HCT116 (cell line): ENCODE data around the gene FBXO11. TPM values are rescaled to one million over a fixed set of nuclear protein-coding genes. Genes with fewer than 3 reads are reported as not detected.

ENCODE experiments used
- ATAC-seq: fragments of 200-7000 bp; cut with Tn5 transposase; 2 replicates; pipeline ENCODE4 v1.9.1; 2020; ENCODE audit warnings: mild to moderate bottlenecking, moderate library complexity
- BruUV-seq: library from RNA; stranded (reverse); fragments of 400-500 nt; replicated peaks from 2 replicates; lab custom pipeline; 2021; lab: Mats Ljungman, UMichigan
- CTCF ChIA-PET: fragments of 300-600 bp; sonication (Branson Sonifier 250); formaldehyde crosslinking; loops from one replicate; lab custom pipeline; 2021; ENCODE audit warnings: antibody characterized with exemption; lab: Charles Lee
- POLR2A ChIA-PET: fragments of 300-600, 350-600 bp; sonication (Branson Sonifier 250); formaldehyde crosslinking; loops from one replicate; lab custom pipeline; 2021; ENCODE audit warnings: antibody characterized with exemption; lab: Charles Lee
- RAD21 ChIA-PET, 2 experiments: fragments of 300-600 bp; sonication (Branson Sonifier 250); formaldehyde crosslinking; loops; one replicate each; lab custom pipeline; 2023; ENCODE audit warnings: low total read pairs in 2 of 2; ENCODE audit not compliant: uncharacterized antibody in 2 of 2, unreplicated experiment in 2 of 2, low non-redundant PET in 1 of 2; lab: Charles Lee
- DNase-seq: peaks from one replicate; pipeline ENCODE4 v3.0.0-alpha.2; 2010; ENCODE audit warnings: low read depth, low spot score
- H2AFZ ChIP-seq: fragments of 200-600 bp; shearing (Covaris generic), sonication (generic); 2 replicates; pipeline ENCODE4 v1.6.1; 2017; ENCODE audit warnings: low read depth, mixed run types, mixed read lengths, antibody characterized with exemption, low read length; ENCODE audit not compliant: poor library complexity, severe bottlenecking
- H3K27ac ChIP-seq: 2 replicates; pipeline ENCODE4 v1.5.1; 2012; ENCODE audit warnings: low read depth, low read length
- H3K27me3 ChIP-seq: fragments of 200-600 bp; sonication (generic); 2 replicates; pipeline ENCODE4 v1.6.1; 2016; ENCODE audit warnings: mixed run types, low read length, mixed read lengths; ENCODE audit not compliant: insufficient read depth
- H3K36me3 ChIP-seq, 2 experiments: fragments of 200-500 bp in 1 of 2; fragments of 200-600 bp in 1 of 2; sonication (Bioruptor generic) in 1 of 2; sonication (generic) in 1 of 2; 2 replicates each; pipeline versions ENCODE4 v1.5.1 to v1.6.1; 2014 to 2016; ENCODE audit warnings: low read length in 2 of 2, inconsistent platforms in 1 of 2, mixed read lengths in 1 of 2, mixed run types in 1 of 2; ENCODE audit not compliant: insufficient read depth in 2 of 2, control insufficient read depth in 1 of 2
- H3K4me1 ChIP-seq, 2 experiments: fragments of 200-600 bp in 1 of 2; sonication (generic) in 1 of 2; 2 replicates each; pipeline versions ENCODE4 v1.5.1 to v1.6.1; 2012 to 2017; ENCODE audit warnings: low read length in 2 of 2, inconsistent platforms in 1 of 2, mild to moderate bottlenecking in 1 of 2, mixed read lengths in 1 of 2, mixed run types in 1 of 2, moderate library complexity in 1 of 2; ENCODE audit not compliant: insufficient read depth in 2 of 2, control insufficient read depth in 1 of 2
- H3K4me2 ChIP-seq: fragments of 200-600 bp; sonication (generic); 2 replicates; pipeline ENCODE4 v1.6.1; 2017; ENCODE audit warnings: mixed run types, low read length, mixed read lengths
- H3K4me3 ChIP-seq, 2 experiments: fragments of 200-600 bp in 1 of 2; sonication (generic) in 1 of 2; replicated peaks in 1 of 2; 2 replicates each; pipeline ENCODE4 v1.5.1; 2011 to 2016; ENCODE audit warnings: low read length in 2 of 2, control low read depth in 1 of 2, low read depth in 1 of 2, mild to moderate bottlenecking in 1 of 2, mixed read lengths in 1 of 2, mixed run types in 1 of 2
- H3K79me2 ChIP-seq: fragments of 200-600 bp; sonication (generic); 2 replicates; pipeline ENCODE4 v1.6.1; 2017; ENCODE audit warnings: mild to moderate bottlenecking, mixed run types, low read length, moderate library complexity, mixed read lengths; ENCODE audit not compliant: insufficient read depth
- H3K9ac ChIP-seq: fragments of 200-600 bp; sonication (generic); 2 replicates; pipeline ENCODE4 v1.6.1; 2016; ENCODE audit warnings: low read length, mixed read lengths
- H3K9me2 ChIP-seq: fragments of 200-600 bp; sonication (generic), shearing (Covaris generic); 2 replicates; pipeline ENCODE4 v1.6.1; 2017; ENCODE audit warnings: mixed run types, mild to moderate bottlenecking, moderate library complexity; ENCODE audit not compliant: insufficient read depth
- H3K9me3 ChIP-seq, 2 experiments: fragments of 200-500 bp in 1 of 2; fragments of 200-600 bp in 1 of 2; sonication (Bioruptor generic) in 1 of 2; sonication (generic) in 1 of 2; 2 replicates each; pipeline ENCODE4 v1.6.1; 2014 to 2017; ENCODE audit warnings: low read length in 2 of 2, mixed read lengths in 2 of 2, inconsistent platforms in 1 of 2, low read depth in 1 of 2, mild to moderate bottlenecking in 1 of 2, mixed run types in 1 of 2, moderate library complexity in 1 of 2; ENCODE audit not compliant: control insufficient read depth in 1 of 2, insufficient read depth in 1 of 2
- H4K20me1 ChIP-seq: fragments of 200-600 bp; sonication (generic), shearing (Covaris generic); 2 replicates; pipeline ENCODE4 v1.6.1; 2017; ENCODE audit warnings: mixed run types, mild to moderate bottlenecking, moderate library complexity; ENCODE audit not compliant: insufficient read depth
- CBX3 ChIP-seq: IDR thresholded peaks from 2 replicates; pipeline ENCODE4 v1.6.1; 2012; ENCODE audit warnings: low read depth
- CEBPB ChIP-seq: IDR thresholded peaks from 2 replicates; pipeline ENCODE4 v1.6.1; 2012; ENCODE audit warnings: low read depth
- EGR1 ChIP-seq: IDR thresholded peaks from 2 replicates; pipeline ENCODE4 v1.6.1; 2012; ENCODE audit warnings: low read depth
- EZH2phosphoT487 ChIP-seq: fragments of 200-600 bp; IDR thresholded peaks from 2 replicates; pipeline ENCODE4 v1.6.1; 2018; ENCODE audit warnings: antibody characterized with exemption, borderline replicate concordance
- FOSL1 ChIP-seq: IDR thresholded peaks from 2 replicates; pipeline ENCODE4 v1.6.1; 2012; ENCODE audit warnings: low read depth
- JUND ChIP-seq: IDR thresholded peaks from 2 replicates; pipeline ENCODE4 v1.6.1; 2012
- POLR2A ChIP-seq: IDR thresholded peaks from 2 replicates; pipeline ENCODE4 v1.7.0; 2011; ENCODE audit warnings: borderline replicate concordance; ENCODE audit not compliant: insufficient read depth, insufficient read length; ENCODE audit errors: extremely low read depth
- SIN3A ChIP-seq: IDR thresholded peaks from 2 replicates; pipeline ENCODE4 v1.6.1; 2012; ENCODE audit warnings: low read depth
- SRF ChIP-seq: IDR thresholded peaks from 2 replicates; pipeline ENCODE4 v1.6.1; 2012; ENCODE audit warnings: low read depth
- TCF7L2 ChIP-seq: IDR thresholded peaks from 2 replicates; pipeline ENCODE4 v1.7.0; 2011; ENCODE audit warnings: borderline replicate concordance, inconsistent platforms; ENCODE audit not compliant: insufficient read depth, insufficient read length; ENCODE audit errors: extremely low read depth
- ZBTB33 ChIP-seq: IDR thresholded peaks from 2 replicates; pipeline ENCODE4 v1.6.1; 2011; ENCODE audit warnings: mild to moderate bottlenecking, low read length, moderate library complexity; ENCODE audit not compliant: insufficient replicate concordance; ENCODE audit errors: extremely low read depth
- intact Hi-C: fragments of 100-400 bp; cut with micrococcal nuclease; formaldehyde crosslinking; loops from 2 replicates; pipeline ENCODE4 v1.10.0; 2022
- total RNA-seq: library from RNA; stranded (reverse); gene quantifications from one replicate; pipeline ENCODE4 v1.2.1, GENCODE V29; 2021; ENCODE audit not compliant: unreplicated experiment
- TF ChIP-seq, protein P1 (sequence below): IDR thresholded peaks from 2 replicates; pipeline ENCODE4 v1.6.1; 2012; ENCODE audit warnings: low read depth
- TF ChIP-seq, protein P2 (sequence below), 3 experiments: fragments of 200-600 bp in 1 of 3; sonication (generic) in 1 of 3; IDR thresholded peaks in 2 of 3; conservative IDR thresholded peaks in 1 of 3; 2 replicates each; pipeline ENCODE4 v1.5.1; 2012 to 2017; ENCODE audit warnings: low read depth in 2 of 3, low read length in 2 of 3, antibody characterized with exemption in 1 of 3, borderline replicate concordance in 1 of 3, control low read depth in 1 of 3, mild to moderate bottlenecking in 1 of 3, mixed read lengths in 1 of 3, mixed run types in 1 of 3, moderate library complexity in 1 of 3; ENCODE audit not compliant: insufficient read depth in 1 of 3

The FBXO11 gene
- total RNA-seq, 1 experiment from 2014 or later: 60.2 TPM

GRCh38 chr2:47769318-47769717 is 137.0 kb downstream of the FBXO11 start:
- H3K27me3 ChIP-seq: no peaks in the 10 kb centered on the region
- RAD21 ChIA-PET: interaction anchor here in 1 of 2 experiments (0.5 kb wide), 1 partner anchor 791 kb away, joined by 7 read pairs; no protein-coding TSS in a partner anchor
- no peaks in the 10 kb centered on the region for H3K79me2 ChIP-seq
- H3K9me2 ChIP-seq: no peaks in the 10 kb centered on the region
- H3K9ac ChIP-seq: no peak overlapping the region
- no peaks in the 10 kb centered on the region for H3K36me3 ChIP-seq
- DNase-seq (no peak), ATAC-seq (no peak)
- no peak overlapping the region for H3K27ac ChIP-seq
- intact Hi-C loops: no loop called here
- H3K9me3 ChIP-seq: peaks cover 0 to 7% of the 10 kb centered on the region in 2 experiments; a peak in 1 of 4 replicates
- H3K4me2 ChIP-seq: no peak overlapping the region
- no peaks in the 10 kb centered on the region for H4K20me1 ChIP-seq
- CTCF ChIA-PET: interaction anchor here (1.1 kb wide), 1 partner anchor 332 kb away, joined by 4 read pairs; no protein-coding TSS in a partner anchor
- H3K4me1 ChIP-seq: peaks cover 3 to 16% of the 10 kb centered on the region in 2 experiments; a peak in 2 of 4 replicates
- POLR2A ChIA-PET: no interaction called here
- TF ChIP-seq CBX3: no peak
- TF ChIP-seq SRF: no peak
- no peak for TF ChIP-seq SIN3A
- no peak for TF ChIP-seq JUND
- TF ChIP-seq POLR2A: no peak
- TF ChIP-seq EGR1: no peak
- TF ChIP-seq, protein P1, sequence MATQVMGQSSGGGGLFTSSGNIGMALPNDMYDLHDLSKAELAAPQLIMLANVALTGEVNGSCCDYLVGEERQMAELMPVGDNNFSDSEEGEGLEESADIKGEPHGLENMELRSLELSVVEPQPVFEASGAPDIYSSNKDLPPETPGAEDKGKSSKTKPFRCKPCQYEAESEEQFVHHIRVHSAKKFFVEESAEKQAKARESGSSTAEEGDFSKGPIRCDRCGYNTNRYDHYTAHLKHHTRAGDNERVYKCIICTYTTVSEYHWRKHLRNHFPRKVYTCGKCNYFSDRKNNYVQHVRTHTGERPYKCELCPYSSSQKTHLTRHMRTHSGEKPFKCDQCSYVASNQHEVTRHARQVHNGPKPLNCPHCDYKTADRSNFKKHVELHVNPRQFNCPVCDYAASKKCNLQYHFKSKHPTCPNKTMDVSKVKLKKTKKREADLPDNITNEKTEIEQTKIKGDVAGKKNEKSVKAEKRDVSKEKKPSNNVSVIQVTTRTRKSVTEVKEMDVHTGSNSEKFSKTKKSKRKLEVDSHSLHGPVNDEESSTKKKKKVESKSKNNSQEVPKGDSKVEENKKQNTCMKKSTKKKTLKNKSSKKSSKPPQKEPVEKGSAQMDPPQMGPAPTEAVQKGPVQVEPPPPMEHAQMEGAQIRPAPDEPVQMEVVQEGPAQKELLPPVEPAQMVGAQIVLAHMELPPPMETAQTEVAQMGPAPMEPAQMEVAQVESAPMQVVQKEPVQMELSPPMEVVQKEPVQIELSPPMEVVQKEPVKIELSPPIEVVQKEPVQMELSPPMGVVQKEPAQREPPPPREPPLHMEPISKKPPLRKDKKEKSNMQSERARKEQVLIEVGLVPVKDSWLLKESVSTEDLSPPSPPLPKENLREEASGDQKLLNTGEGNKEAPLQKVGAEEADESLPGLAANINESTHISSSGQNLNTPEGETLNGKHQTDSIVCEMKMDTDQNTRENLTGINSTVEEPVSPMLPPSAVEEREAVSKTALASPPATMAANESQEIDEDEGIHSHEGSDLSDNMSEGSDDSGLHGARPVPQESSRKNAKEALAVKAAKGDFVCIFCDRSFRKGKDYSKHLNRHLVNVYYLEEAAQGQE: no peak
- no peak for TF ChIP-seq EZH2phosphoT487
- TF ChIP-seq FOSL1: no peak
- no peak for TF ChIP-seq ZBTB33
- TF ChIP-seq CEBPB: no peak
- TF ChIP-seq, protein P2, sequence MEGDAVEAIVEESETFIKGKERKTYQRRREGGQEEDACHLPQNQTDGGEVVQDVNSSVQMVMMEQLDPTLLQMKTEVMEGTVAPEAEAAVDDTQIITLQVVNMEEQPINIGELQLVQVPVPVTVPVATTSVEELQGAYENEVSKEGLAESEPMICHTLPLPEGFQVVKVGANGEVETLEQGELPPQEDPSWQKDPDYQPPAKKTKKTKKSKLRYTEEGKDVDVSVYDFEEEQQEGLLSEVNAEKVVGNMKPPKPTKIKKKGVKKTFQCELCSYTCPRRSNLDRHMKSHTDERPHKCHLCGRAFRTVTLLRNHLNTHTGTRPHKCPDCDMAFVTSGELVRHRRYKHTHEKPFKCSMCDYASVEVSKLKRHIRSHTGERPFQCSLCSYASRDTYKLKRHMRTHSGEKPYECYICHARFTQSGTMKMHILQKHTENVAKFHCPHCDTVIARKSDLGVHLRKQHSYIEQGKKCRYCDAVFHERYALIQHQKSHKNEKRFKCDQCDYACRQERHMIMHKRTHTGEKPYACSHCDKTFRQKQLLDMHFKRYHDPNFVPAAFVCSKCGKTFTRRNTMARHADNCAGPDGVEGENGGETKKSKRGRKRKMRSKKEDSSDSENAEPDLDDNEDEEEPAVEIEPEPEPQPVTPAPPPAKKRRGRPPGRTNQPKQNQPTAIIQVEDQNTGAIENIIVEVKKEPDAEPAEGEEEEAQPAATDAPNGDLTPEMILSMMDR (IDR thresholded peaks at IDR 0.05 in 2 of 3, conservative IDR thresholded peaks at IDR 0.05 in 1 of 3; ENCODE audit: borderline replicate concordance in 1 of 3, insufficient read depth in 1 of 3, low read depth in 2 of 3, low read length in 2 of 3): no peak
- no peak for TF ChIP-seq TCF7L2
- no peak overlapping the region for H2AFZ ChIP-seq
- no peak overlapping the region for H3K4me3 ChIP-seq
- no TSS peak for BruUV-seq
